Measurements from ENCODE around the gene TENT4A. TPM values are rescaled to one million over a fixed set of nuclear protein-coding genes. Genes with fewer than 3 reads are reported as not detected.

The TENT4A gene
- total RNA-seq, 2 donors from 2014 or later, result 25.5 to 32.7 TPM

GRCh38 chr5:6727231-6727630 lies 14.0 kb downstream of the TENT4A start:
- Histone ChIP-seq H3K4me1 (ENCODE audit: control insufficient read depth, insufficient read depth, low read length) (peaks cover 3% of the 10 kb centered on the region), H3K9me3 (ENCODE audit: control insufficient read depth, low read length) (no peaks in the 10 kb centered on the region), H3K9ac (ENCODE audit: extremely low read depth, low read length, poor library complexity, severe bottlenecking) (no peak overlapping the region), H3K36me3 (ENCODE audit: control insufficient read depth, insufficient read depth, low read length) (peaks cover 23% of the 10 kb centered on the region), H3K4me3 (ENCODE audit: low read length) (no peak overlapping the region), H3K27me3 (ENCODE audit: control insufficient read depth, insufficient read depth, low read length, poor library complexity, severe bottlenecking) (no peaks in the 10 kb centered on the region), H3K27ac (ENCODE audit: low read depth, low read length) (peak overlapping the region; percentile 58)
- H3K27me3 Mint-ChIP-seq (ENCODE audit: insufficient read depth), result no peaks in the 10 kb centered on the region
- H3K36me3 Mint-ChIP-seq (ENCODE audit: low read depth), result peaks cover 9% of the 10 kb centered on the region
- H3K9me3 Mint-ChIP-seq, result no peaks in the 10 kb centered on the region
- H3K4me1 Mint-ChIP-seq, result peaks cover 40% of the 10 kb centered on the region
- WGBS, 2 experiments (ENCODE audit: insufficient coverage in 1 of 2, insufficient read length in 1 of 2), result 95 to 99% methylated on average over 6 to 8 of the region's 8 CpGs
- H3K27ac Mint-ChIP-seq, result no peak overlapping the region
- H3K4me3 Mint-ChIP-seq, result no peak overlapping the region
- TF ChIP-seq, protein P1, sequence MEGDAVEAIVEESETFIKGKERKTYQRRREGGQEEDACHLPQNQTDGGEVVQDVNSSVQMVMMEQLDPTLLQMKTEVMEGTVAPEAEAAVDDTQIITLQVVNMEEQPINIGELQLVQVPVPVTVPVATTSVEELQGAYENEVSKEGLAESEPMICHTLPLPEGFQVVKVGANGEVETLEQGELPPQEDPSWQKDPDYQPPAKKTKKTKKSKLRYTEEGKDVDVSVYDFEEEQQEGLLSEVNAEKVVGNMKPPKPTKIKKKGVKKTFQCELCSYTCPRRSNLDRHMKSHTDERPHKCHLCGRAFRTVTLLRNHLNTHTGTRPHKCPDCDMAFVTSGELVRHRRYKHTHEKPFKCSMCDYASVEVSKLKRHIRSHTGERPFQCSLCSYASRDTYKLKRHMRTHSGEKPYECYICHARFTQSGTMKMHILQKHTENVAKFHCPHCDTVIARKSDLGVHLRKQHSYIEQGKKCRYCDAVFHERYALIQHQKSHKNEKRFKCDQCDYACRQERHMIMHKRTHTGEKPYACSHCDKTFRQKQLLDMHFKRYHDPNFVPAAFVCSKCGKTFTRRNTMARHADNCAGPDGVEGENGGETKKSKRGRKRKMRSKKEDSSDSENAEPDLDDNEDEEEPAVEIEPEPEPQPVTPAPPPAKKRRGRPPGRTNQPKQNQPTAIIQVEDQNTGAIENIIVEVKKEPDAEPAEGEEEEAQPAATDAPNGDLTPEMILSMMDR (conservative IDR thresholded peaks at IDR 0.05), result no peak
- no peak for DNase-seq

DNA sequence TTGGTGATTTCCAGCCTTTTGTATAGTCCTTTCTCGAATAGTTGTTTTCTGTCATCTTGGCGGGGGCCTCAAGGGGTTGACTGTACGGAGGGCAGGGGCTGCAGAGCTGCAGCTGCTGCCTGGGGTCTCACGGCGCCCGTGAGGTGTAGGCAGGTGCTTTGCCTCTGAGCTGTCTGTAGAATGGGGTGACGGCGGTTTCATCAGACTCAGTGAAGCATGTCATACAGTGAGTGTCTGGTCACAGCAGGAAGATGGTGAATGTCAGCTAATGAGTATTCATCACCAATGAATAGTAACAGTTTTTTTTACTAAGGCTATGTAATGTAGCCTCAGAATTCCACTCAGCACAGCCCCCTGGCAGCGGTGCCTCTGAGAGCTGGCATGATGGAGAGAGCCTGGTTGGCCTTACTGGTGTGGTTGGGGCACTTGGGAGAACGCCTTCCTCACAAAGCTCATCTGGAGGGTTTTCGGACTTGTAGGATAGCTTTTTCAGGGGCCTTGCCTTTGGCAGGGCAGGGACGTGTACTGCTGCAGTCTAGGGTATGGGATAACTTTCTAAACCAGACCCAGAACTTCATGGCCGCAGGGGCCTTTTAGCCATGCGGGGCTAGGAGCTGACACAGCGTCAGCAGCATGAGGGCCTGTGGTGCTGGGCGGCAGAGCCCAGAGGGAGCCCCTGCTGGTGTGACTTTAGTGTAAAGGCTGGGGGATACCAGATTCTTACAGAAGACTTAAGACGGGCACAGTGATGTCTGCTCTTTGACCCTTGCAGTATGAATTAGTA lies 15.0 kb downstream of the TENT4A start:
- Histone ChIP-seq H3K36me3 (ENCODE audit: control insufficient read depth, insufficient read depth, low read length) (peaks cover 23% of the 10 kb centered on the region), H3K27ac (ENCODE audit: low read depth, low read length) (peak overlapping the region; percentile 58), H3K27me3 (ENCODE audit: control insufficient read depth, insufficient read depth, low read length, poor library complexity, severe bottlenecking) (no peaks in the 10 kb centered on the region), H3K4me1 (ENCODE audit: control insufficient read depth, insufficient read depth, low read length) (peaks cover 3% of the 10 kb centered on the region), H3K9ac (ENCODE audit: extremely low read depth, low read length, poor library complexity, severe bottlenecking) (no peak overlapping the region), H3K4me3 (ENCODE audit: low read length) (no peak overlapping the region), H3K9me3 (ENCODE audit: control insufficient read depth, low read length) (no peaks in the 10 kb centered on the region)
- Mint-ChIP-seq H3K9me3 (no peaks in the 10 kb centered on the region), H3K4me1 (peaks cover 35% of the 10 kb centered on the region), H3K27me3 (ENCODE audit: insufficient read depth) (no peaks in the 10 kb centered on the region), H3K4me3 (no peak overlapping the region), H3K36me3 (ENCODE audit: low read depth) (peaks cover 9% of the 10 kb centered on the region), H3K27ac (no peak overlapping the region)
- DNase-seq, result no peak
- 88 to 94% methylated on average over 3 to 17 of the region's 17 CpGs for whole genome bisulfite sequencing, 2 experiments (ENCODE audit: insufficient coverage in 1 of 2, insufficient read length in 1 of 2)
- TF ChIP-seq, protein P1 (conservative IDR thresholded peaks at IDR 0.05), result peak; percentile 48

GRCh38 chr5:6728795-6729183 lies 15.6 kb downstream of the TENT4A start:
- peaks cover 30% of the 10 kb centered on the region for H3K4me1 Mint-ChIP-seq
- H3K4me1 ChIP-seq (ENCODE audit: control insufficient read depth, insufficient read depth, low read length), result no peaks in the 10 kb centered on the region
- H3K4me3 Mint-ChIP-seq, result no peak overlapping the region
- no peaks in the 10 kb centered on the region for H3K9me3 ChIP-seq (ENCODE audit: control insufficient read depth, low read length)
- peaks cover 22% of the 10 kb centered on the region for H3K36me3 ChIP-seq (ENCODE audit: control insufficient read depth, insufficient read depth, low read length)
- no peak overlapping the region for H3K27ac Mint-ChIP-seq
- no peaks in the 10 kb centered on the region for H3K27me3 ChIP-seq (ENCODE audit: control insufficient read depth, insufficient read depth, low read length, poor library complexity, severe bottlenecking)
- no peaks in the 10 kb centered on the region for H3K27me3 Mint-ChIP-seq (ENCODE audit: insufficient read depth)
- TF ChIP-seq, protein P1 (conservative IDR thresholded peaks at IDR 0.05), result no peak
- no peak overlapping the region for H3K4me3 ChIP-seq (ENCODE audit: low read length)
- peaks cover 9% of the 10 kb centered on the region for H3K36me3 Mint-ChIP-seq (ENCODE audit: low read depth)
- no peak overlapping the region for H3K27ac ChIP-seq (ENCODE audit: low read depth, low read length)
- WGBS, 2 experiments (ENCODE audit: insufficient coverage in 1 of 2, insufficient read length in 1 of 2), result no CpG with 5 or more reads among the region's 1 CpG
- no peaks in the 10 kb centered on the region for H3K9me3 Mint-ChIP-seq
- DNase-seq, result no peak
- no peak overlapping the region for H3K9ac ChIP-seq (ENCODE audit: extremely low read depth, low read length, poor library complexity, severe bottlenecking)
